Prostate gland (tissue), 2 donors: ENCODE results near the gene MPPED1.

ENCODE experiments used
- CTCF ChIP-seq, 4 experiments: fragments of 200-600 bp in 2 of 4; fragments of 450-650 bp in 2 of 4; sonication (generic) in 2 of 4; IDR thresholded peaks; 1 replicate in 3 of 4; 2 replicates in 1 of 4; pipeline ENCODE4 v1.5.1; 2016 to 2019; ENCODE audit warnings: antibody characterized with exemption in 4 of 4, mild to moderate bottlenecking in 2 of 4, moderate library complexity in 2 of 4
- POLR2A ChIP-seq: fragments of 450-650 bp; IDR thresholded peaks from one replicate; pipeline ENCODE4 v1.6.1; 2016; ENCODE audit warnings: antibody characterized with exemption, mild to moderate bottlenecking

GRCh38 chr22:43377896-43378704 is 33.7 kb upstream of the MPPED1 start:
- TF ChIP-seq POLR2A (no peak), CTCF (IDR thresholded peaks at IDR 0.05) (no peak)
